Stimulated activated CD8-positive, alpha-beta memory T cell treated with anti-CD3 and anti-CD28 coated beads, Interleukin-15, amount 100 ng/mL, for 48 hours (primary cell): ENCODE data around the gene MYO7B.

ENCODE experiments used
- DNase-seq, 2 donors: peaks; one replicate each; pipeline ENCODE4 v3.0.0-alpha.2; 2020; ENCODE audit warnings: low read depth in 2 of 2

Gene MYO7B

GRCh38 chr2:127679680-127680361 lies 144.3 kb downstream of the MYO7B start:
- DNase-seq = no peak

- no peak for DNase-seq
Observed at GRCh38 chr2:127680706-127681287, 145.3 kb downstream of the MYO7B start.

GRCh38 chr2:127681288-127681804 lies 145.9 kb downstream of the MYO7B start:
- DNase-seq = no peak

- no peak for DNase-seq
Observed at GRCh38 chr2:127681976-127682857, 146.7 kb downstream of the MYO7B start.

- DNase-seq = no peak
Observed at GRCh38 chr2:127683056-127683455, 147.6 kb downstream of the MYO7B start.

- DNase-seq = no peak
Observed at GRCh38 chr2:127683757-127684156, 148.3 kb downstream of the MYO7B start.

GRCh38 chr2:127685410-127686080 lies 150.1 kb downstream of the MYO7B start:
- DNase-seq = no peak
